Panc1 (cell line): ENCODE results near the gene CAMKK1. TPM values are rescaled to one million over a fixed set of nuclear protein-coding genes. Genes with fewer than 3 reads are reported as not detected.

Experiments used
- ATAC-seq: fragments of 200-7000 bp; cut with Tn5 transposase; 2 replicates; pipeline ENCODE4 v1.9.1; 2020; ENCODE audit warnings: mild to moderate bottlenecking, moderate library complexity
- BruUV-seq: library from RNA; stranded (reverse); fragments of 400-500 nt; replicated peaks from 2 replicates; lab custom pipeline; 2021; lab: Mats Ljungman, UMichigan
- CTCF ChIA-PET: fragments of 300-600 bp; sonication (Branson Sonifier 250); formaldehyde crosslinking; loops from one replicate; lab custom pipeline; 2022; ENCODE audit warnings: antibody characterized with exemption; lab: Charles Lee
- POLR2A ChIA-PET: fragments of 300-600 bp; sonication (Branson Sonifier 250); formaldehyde crosslinking; loops from one replicate; lab custom pipeline; 2022; ENCODE audit warnings: antibody characterized with exemption; lab: Charles Lee
- DNase-seq: peaks from one replicate; pipeline ENCODE4 v3.0.0-alpha.2; 2010; ENCODE audit warnings: low read depth, low spot score
- H3K27ac ChIP-seq: 2 replicates; pipeline ENCODE4 v1.5.1; 2011; ENCODE audit warnings: mild to moderate bottlenecking, low read length, inconsistent platforms
- H3K27me3 ChIP-seq: fragments of 200-500 bp; sonication (Bioruptor generic); 2 replicates; pipeline ENCODE4 v1.6.0; 2014; ENCODE audit warnings: low read length, inconsistent platforms; ENCODE audit not compliant: control insufficient read depth, insufficient read depth
- H3K36me3 ChIP-seq: fragments of 200-500 bp; sonication (Bioruptor generic); 2 replicates; pipeline ENCODE4 v1.5.1; 2014; ENCODE audit warnings: inconsistent platforms, mild to moderate bottlenecking, low read length, moderate library complexity; ENCODE audit not compliant: control insufficient read depth, insufficient read depth
- H3K4me1 ChIP-seq: 2 replicates; pipeline ENCODE4 v1.5.1; 2011; ENCODE audit warnings: inconsistent platforms, mild to moderate bottlenecking, low read length, moderate library complexity; ENCODE audit not compliant: control insufficient read depth, insufficient read depth
- H3K4me3 ChIP-seq, 2 experiments: 2 replicates each; pipeline ENCODE4 v1.5.1; 2011 to 2012; ENCODE audit warnings: low read depth in 2 of 2, low read length in 2 of 2, mild to moderate bottlenecking in 2 of 2, inconsistent platforms in 1 of 2, moderate library complexity in 1 of 2
- H3K9me3 ChIP-seq: fragments of 200-500 bp; sonication (Bioruptor generic); 2 replicates; pipeline ENCODE4 v1.5.1; 2014; ENCODE audit warnings: low read depth, mild to moderate bottlenecking, inconsistent platforms, low read length, moderate library complexity; ENCODE audit not compliant: control insufficient read depth, insufficient read depth
- POLR2AphosphoS5 ChIP-seq: IDR thresholded peaks from 2 replicates; pipeline ENCODE4 v1.6.1; 2012; ENCODE audit warnings: mild to moderate bottlenecking, low read depth, low read length, moderate library complexity
- REST ChIP-seq, 2 experiments: IDR thresholded peaks; 2 replicates each; pipeline ENCODE4 v1.6.1; 2011 to 2012; ENCODE audit warnings: low read depth in 2 of 2, control low read depth in 1 of 2, low read length in 1 of 2, mild to moderate bottlenecking in 1 of 2, moderate library complexity in 1 of 2; ENCODE audit not compliant: insufficient read depth in 1 of 2
- SIN3A ChIP-seq: IDR thresholded peaks from 2 replicates; pipeline ENCODE4 v1.6.1; 2012; ENCODE audit warnings: low read depth, mild to moderate bottlenecking, low read length, moderate library complexity, borderline replicate concordance; ENCODE audit not compliant: insufficient read depth
- TCF7L2 ChIP-seq: IDR thresholded peaks from 2 replicates; pipeline ENCODE4 v1.6.1; 2011; ENCODE audit warnings: mild to moderate bottlenecking, low read depth, low read length, inconsistent platforms
- in situ Hi-C: cut with HindIII; loops from 2 replicates; pipeline ENCODE4 v1.10.0; 2016; ENCODE audit warnings: low sequenced_read_pairs, low pct_unique_long_range_greater_than_20kb
- intact Hi-C: fragments of 100-400 bp; cut with micrococcal nuclease; formaldehyde crosslinking; loops from one replicate; pipeline ENCODE4 v1.10.0; 2022; ENCODE audit not compliant: unreplicated experiment
- total RNA-seq: library from RNA; stranded (reverse); gene quantifications from one replicate; pipeline ENCODE4 v1.2.1, GENCODE V29; 2021; ENCODE audit not compliant: unreplicated experiment
- TF ChIP-seq, protein P1 (sequence below): fragments of 450-650 bp; IDR thresholded peaks from 2 replicates; pipeline ENCODE4 v1.5.1; 2017; ENCODE audit warnings: mild to moderate bottlenecking

The CAMKK1 gene
- total RNA-seq, 1 experiment from 2014 or later, result 6.7 TPM

GRCh38 chr17:3861761-3862681 lies 30.8 kb downstream of the CAMKK1 start:
- TF ChIP-seq, protein P1, sequence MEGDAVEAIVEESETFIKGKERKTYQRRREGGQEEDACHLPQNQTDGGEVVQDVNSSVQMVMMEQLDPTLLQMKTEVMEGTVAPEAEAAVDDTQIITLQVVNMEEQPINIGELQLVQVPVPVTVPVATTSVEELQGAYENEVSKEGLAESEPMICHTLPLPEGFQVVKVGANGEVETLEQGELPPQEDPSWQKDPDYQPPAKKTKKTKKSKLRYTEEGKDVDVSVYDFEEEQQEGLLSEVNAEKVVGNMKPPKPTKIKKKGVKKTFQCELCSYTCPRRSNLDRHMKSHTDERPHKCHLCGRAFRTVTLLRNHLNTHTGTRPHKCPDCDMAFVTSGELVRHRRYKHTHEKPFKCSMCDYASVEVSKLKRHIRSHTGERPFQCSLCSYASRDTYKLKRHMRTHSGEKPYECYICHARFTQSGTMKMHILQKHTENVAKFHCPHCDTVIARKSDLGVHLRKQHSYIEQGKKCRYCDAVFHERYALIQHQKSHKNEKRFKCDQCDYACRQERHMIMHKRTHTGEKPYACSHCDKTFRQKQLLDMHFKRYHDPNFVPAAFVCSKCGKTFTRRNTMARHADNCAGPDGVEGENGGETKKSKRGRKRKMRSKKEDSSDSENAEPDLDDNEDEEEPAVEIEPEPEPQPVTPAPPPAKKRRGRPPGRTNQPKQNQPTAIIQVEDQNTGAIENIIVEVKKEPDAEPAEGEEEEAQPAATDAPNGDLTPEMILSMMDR, result no peak
- TF ChIP-seq SIN3A, result no peak
- TF ChIP-seq TCF7L2, result no peak
- no peak for TF ChIP-seq REST (IDR thresholded peaks at IDR 0.05; ENCODE audit: insufficient read depth in 1 of 2, low read depth in 2 of 2, low read length in 1 of 2)
- TF ChIP-seq POLR2AphosphoS5, result no peak
- in situ Hi-C loops, result no loop called here
- POLR2A ChIA-PET, result no interaction called here

DNA sequence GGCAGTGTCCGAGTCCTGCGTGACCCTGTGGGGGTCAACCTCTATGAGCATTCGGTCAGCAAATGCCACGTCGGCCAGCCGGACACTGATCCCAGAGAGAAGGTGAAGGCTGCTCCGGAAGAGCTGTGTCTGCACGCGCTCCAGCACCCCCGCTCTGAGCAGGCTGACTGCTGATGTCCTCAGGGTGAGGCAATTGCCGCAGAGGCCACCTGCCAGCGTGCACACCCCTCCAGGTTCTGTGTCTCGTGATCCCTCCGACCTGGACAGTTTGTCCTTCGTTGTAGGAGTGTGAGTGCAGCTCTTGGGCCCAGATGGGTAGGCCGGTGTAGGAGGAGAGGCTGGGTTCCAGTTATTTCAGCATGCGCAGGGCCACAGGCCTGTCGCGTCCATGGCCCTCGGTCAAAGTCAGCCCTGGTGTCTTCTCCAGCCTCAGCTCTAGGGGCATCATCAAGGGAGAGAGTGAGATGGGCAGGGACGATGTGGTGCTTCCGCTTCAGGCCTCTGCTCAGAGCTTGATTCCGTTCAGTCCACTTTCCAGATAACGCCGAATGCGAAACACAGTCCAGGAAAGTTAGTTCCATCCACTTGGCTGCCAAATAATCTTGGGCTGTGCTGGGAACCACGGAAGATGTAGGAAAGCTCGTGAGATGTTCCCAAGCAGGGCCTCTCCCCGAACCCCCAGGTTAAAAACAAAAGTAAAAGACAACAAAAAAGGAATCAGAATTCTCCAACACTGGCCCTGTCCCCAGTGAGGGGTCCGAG lies 31.7 kb downstream of the CAMKK1 start:
- in situ Hi-C loops, result no loop called here
- TF ChIP-seq TCF7L2 (no peak), SIN3A (no peak), POLR2AphosphoS5 (no peak), REST (IDR thresholded peaks at IDR 0.05; ENCODE audit: insufficient read depth in 1 of 2, low read depth in 2 of 2, low read length in 1 of 2) (no peak)
- TF ChIP-seq, protein P1, result no peak
- no peaks in the 10 kb centered on the region for H3K9me3 ChIP-seq
- H3K4me1 ChIP-seq, result no peaks in the 10 kb centered on the region
- no peak overlapping the region for H3K4me3 ChIP-seq
- no peaks in the 10 kb centered on the region for H3K36me3 ChIP-seq
- ATAC-seq (no peak), DNase-seq (no peak)
- H3K27ac ChIP-seq, result no peak overlapping the region
- CTCF ChIA-PET, result no interaction called here
- intact Hi-C loops, result no loop called here
- H3K27me3 ChIP-seq, result no peaks in the 10 kb centered on the region
- no TSS peak for BruUV-seq
- POLR2A ChIA-PET, result no interaction called here

More at GRCh38 chr17:3861761-3862681, 30.8 kb downstream of the CAMKK1 start:
- no peak overlapping the region for H3K27ac ChIP-seq
- CTCF ChIA-PET, result no interaction called here
- intact Hi-C loops, result no loop called here
- ATAC-seq (no peak), DNase-seq (no peak)
- H3K4me1 ChIP-seq, result no peaks in the 10 kb centered on the region
- no peaks in the 10 kb centered on the region for H3K27me3 ChIP-seq
- no TSS peak for BruUV-seq
- H3K4me3 ChIP-seq, result no peak overlapping the region
- no peaks in the 10 kb centered on the region for H3K36me3 ChIP-seq
- no peaks in the 10 kb centered on the region for H3K9me3 ChIP-seq
